CD4-positive, alpha-beta T cell (primary cell): ENCODE data around the gene GSG1L. TPM values are rescaled to one million over a fixed set of nuclear protein-coding genes. Genes with fewer than 3 reads are reported as not detected.

ENCODE experiments used
- ATAC-seq: fragments of 200-7000 bp; cut with Tn5 transposase; one replicate; pipeline ENCODE4 v1.10.0; 2022; ENCODE audit warnings: mild to moderate bottlenecking; ENCODE audit not compliant: poor library complexity
- CTCF ChIA-PET: fragments of 350-600 bp; sonication (Branson Sonifier 250); formaldehyde crosslinking; loops from one replicate; lab custom pipeline; 2021; ENCODE audit warnings: antibody characterized with exemption, inconsistent platforms; lab: Charles Lee
- POLR2A ChIA-PET: fragments of 350-600 bp; sonication (Branson Sonifier 250); formaldehyde crosslinking; loops from one replicate; lab custom pipeline; 2021; ENCODE audit warnings: antibody characterized with exemption, inconsistent platforms; lab: Charles Lee
- DNase-seq, 14 experiments: peaks; one replicate each; pipeline ENCODE4 v3.0.0-alpha.2; 2013 to 2020; ENCODE audit warnings: mixed read lengths in 2 of 14
- H3K27ac ChIP-seq, 2 donors: one replicate each; pipeline versions ENCODE4 v1.5.1 to v1.7.0; 2013; ENCODE audit warnings: low read length in 2 of 2, low read depth in 1 of 2, mild to moderate bottlenecking in 1 of 2
- H3K27me3 ChIP-seq, 2 experiments: 1 replicate in 1 of 2; 2 replicates in 1 of 2; pipeline versions ENCODE4 v1.6.1 to v1.7.0; 2013; ENCODE audit warnings: low read length in 2 of 2, control low read depth in 1 of 2, mild to moderate bottlenecking in 1 of 2, moderate library complexity in 1 of 2; ENCODE audit not compliant: insufficient read depth in 2 of 2, control insufficient read depth in 1 of 2
- H3K36me3 ChIP-seq: one replicate; pipeline ENCODE4 v1.6.1; 2013; ENCODE audit warnings: low read length, control low read depth; ENCODE audit not compliant: insufficient read depth
- H3K4me1 ChIP-seq: one replicate; pipeline ENCODE4 v1.6.1; 2013; ENCODE audit warnings: low read length, control low read depth; ENCODE audit not compliant: insufficient read depth
- H3K4me3 ChIP-seq: one replicate; pipeline ENCODE4 v1.5.1; 2013; ENCODE audit warnings: mild to moderate bottlenecking, low read length, moderate library complexity
- H3K9me3 ChIP-seq, 2 experiments: 1 replicate in 1 of 2; 2 replicates in 1 of 2; pipeline versions ENCODE4 v1.6.1 to v1.7.0; 2013; ENCODE audit warnings: low read length in 2 of 2, mild to moderate bottlenecking in 2 of 2, control low read depth in 1 of 2, moderate library complexity in 1 of 2; ENCODE audit not compliant: control insufficient read depth in 1 of 2, insufficient read depth in 1 of 2
- H3K27ac Mint-ChIP-seq: one replicate; pipeline ENCODE4 v1.8.0; 2020; ENCODE audit warnings: mixed read lengths
- H3K27me3 Mint-ChIP-seq: one replicate; pipeline ENCODE4 v1.8.0; 2021; ENCODE audit warnings: mixed read lengths
- H3K36me3 Mint-ChIP-seq: one replicate; pipeline ENCODE4 v1.8.0; 2021; ENCODE audit warnings: low read depth, mixed read lengths
- H3K4me1 Mint-ChIP-seq: one replicate; pipeline ENCODE4 v1.8.0; 2021; ENCODE audit warnings: low read depth, mixed read lengths
- H3K4me3 Mint-ChIP-seq: one replicate; pipeline ENCODE4 v1.8.0; 2020; ENCODE audit warnings: mild to moderate bottlenecking, mixed read lengths
- H3K9me3 Mint-ChIP-seq: one replicate; pipeline ENCODE4 v1.8.0; 2020; ENCODE audit warnings: mixed read lengths
- intact Hi-C, 2 experiments: fragments of 100-400 bp; cut with DNase I in 1 of 2; cut with micrococcal nuclease in 1 of 2; formaldehyde crosslinking; loops; one replicate each; pipeline versions ENCODE4 v1.15.1 to v1.9.0; 2023 to 2025; cut with DNase I, micrococcal nuclease
- total RNA-seq, 174 experiments: library from RNA in 2 of 174; stranded (reverse) in 2 of 174; gene quantifications; one replicate each; pipeline ENCODE4 v1.2.3 and lab custom pipeline; 2021 to 2026
- TF ChIP-seq, protein P1 (sequence below): fragments of 200-600 bp; IDR thresholded peaks from one replicate; pipeline ENCODE4 v1.8.0; 2022; ENCODE audit warnings: antibody characterized with exemption, mild to moderate bottlenecking

The GSG1L gene
- total RNA-seq, 2 experiments from 2014 or later, result not detected

DNA sequence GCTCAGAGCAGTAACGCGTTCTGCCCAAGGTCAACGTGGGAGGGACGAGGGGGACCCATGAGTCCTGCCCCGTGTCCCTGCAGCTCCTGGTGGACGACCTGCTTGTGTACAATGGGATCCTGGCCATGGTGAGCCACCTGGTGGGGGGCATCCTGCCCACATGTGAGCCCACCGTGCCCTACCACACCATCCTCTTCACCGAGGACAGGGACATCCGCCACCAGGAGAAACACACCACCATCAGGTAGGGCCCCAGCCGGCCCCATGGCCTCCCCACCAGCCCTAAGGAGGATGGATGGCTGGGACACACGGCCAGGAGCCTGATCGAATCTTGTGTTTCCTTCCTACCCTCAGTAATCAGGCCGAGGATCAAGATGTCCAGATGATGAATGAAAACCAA, 286.0 kb downstream of the GSG1L start:
- intact Hi-C loops, result no loop called here
- Mint-ChIP-seq H3K27ac (no peak overlapping the region), H3K36me3 (peaks cover 10% of the 10 kb centered on the region), H3K4me3 (no peak overlapping the region), H3K27me3 (no peaks in the 10 kb centered on the region), H3K9me3 (no peaks in the 10 kb centered on the region), H3K4me1 (no peaks in the 10 kb centered on the region)
- no peaks in the 10 kb centered on the region for H3K27me3 ChIP-seq
- CTCF ChIA-PET, result no interaction called here
- H3K36me3 ChIP-seq, result no peaks in the 10 kb centered on the region
- POLR2A ChIA-PET, result no interaction called here
- TF ChIP-seq, protein P1, sequence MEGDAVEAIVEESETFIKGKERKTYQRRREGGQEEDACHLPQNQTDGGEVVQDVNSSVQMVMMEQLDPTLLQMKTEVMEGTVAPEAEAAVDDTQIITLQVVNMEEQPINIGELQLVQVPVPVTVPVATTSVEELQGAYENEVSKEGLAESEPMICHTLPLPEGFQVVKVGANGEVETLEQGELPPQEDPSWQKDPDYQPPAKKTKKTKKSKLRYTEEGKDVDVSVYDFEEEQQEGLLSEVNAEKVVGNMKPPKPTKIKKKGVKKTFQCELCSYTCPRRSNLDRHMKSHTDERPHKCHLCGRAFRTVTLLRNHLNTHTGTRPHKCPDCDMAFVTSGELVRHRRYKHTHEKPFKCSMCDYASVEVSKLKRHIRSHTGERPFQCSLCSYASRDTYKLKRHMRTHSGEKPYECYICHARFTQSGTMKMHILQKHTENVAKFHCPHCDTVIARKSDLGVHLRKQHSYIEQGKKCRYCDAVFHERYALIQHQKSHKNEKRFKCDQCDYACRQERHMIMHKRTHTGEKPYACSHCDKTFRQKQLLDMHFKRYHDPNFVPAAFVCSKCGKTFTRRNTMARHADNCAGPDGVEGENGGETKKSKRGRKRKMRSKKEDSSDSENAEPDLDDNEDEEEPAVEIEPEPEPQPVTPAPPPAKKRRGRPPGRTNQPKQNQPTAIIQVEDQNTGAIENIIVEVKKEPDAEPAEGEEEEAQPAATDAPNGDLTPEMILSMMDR, result no peak
- DNase-seq (no peak), ATAC-seq (no peak)
- no peak overlapping the region for H3K4me3 ChIP-seq
- H3K9me3 ChIP-seq, result no peaks in the 10 kb centered on the region
- H3K4me1 ChIP-seq, result no peaks in the 10 kb centered on the region
- H3K27ac ChIP-seq, result no peak overlapping the region

DNA sequence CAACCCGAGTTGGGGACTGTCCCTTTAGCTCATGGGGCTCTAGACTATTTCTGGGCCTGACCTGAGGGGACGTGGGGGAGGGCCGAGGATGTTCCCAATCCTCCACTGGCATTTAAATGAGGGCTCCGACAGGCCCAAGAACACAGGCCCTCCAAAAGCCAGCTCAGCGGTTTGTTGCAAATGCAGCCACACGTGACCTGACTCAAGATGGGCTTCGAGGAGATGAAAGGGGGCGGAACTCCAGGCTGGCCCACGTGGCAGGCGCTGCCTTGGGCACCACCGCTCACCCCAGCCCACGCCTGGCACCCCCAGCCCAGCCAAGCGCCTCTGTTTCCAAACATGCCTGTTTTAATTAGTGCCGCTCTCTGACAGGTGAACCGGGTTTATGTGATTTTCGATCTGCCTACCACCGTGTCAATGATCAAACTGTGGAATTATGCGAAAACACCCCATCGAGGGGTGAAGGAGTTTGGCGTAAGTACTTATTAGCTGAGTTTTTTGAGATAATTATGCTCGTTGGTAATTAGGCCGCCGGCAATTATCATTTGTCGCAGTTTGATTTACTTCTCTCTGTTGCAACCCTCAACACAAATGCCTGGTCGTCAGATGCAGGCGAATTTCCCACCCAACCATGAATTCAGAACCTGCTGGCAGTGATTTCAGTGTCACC, 286.8 kb downstream of the GSG1L start:
- H3K36me3 ChIP-seq, result peaks cover under 1% of the 10 kb centered on the region
- H3K4me1 ChIP-seq, result no peaks in the 10 kb centered on the region
- no peaks in the 10 kb centered on the region for H3K9me3 ChIP-seq
- CTCF ChIA-PET, result no interaction called here
- no peaks in the 10 kb centered on the region for H3K27me3 ChIP-seq
- Mint-ChIP-seq H3K27me3 (no peaks in the 10 kb centered on the region), H3K27ac (no peak overlapping the region), H3K36me3 (peaks cover 10% of the 10 kb centered on the region), H3K4me3 (no peak overlapping the region), H3K9me3 (no peaks in the 10 kb centered on the region), H3K4me1 (no peaks in the 10 kb centered on the region)
- intact Hi-C loops, result no loop called here
- TF ChIP-seq, protein P1, result no peak
- POLR2A ChIA-PET, result no interaction called here
- DNase-seq, result no peak
- ATAC-seq, result no peak
- no peak overlapping the region for H3K27ac ChIP-seq
- no peak overlapping the region for H3K4me3 ChIP-seq

DNA sequence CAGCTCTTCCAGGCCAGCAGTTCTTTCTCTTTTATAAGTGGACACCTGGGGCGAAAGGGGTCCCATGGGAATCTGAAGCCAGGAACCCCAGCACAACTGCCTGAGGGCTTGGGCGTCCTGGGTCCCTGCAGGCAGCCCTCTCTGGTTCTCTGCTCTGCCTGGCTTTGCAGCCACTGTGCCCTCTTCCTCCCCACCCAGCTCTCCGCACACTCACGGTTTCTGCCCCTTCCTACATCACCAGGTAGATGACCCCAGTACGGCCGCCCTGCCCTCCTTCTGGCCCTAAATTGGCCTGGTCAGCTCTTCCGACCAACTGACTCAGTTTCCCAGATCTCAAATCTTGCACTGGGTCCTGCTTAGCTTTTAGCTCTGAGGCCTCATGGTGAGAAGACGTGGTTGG, 288.3 kb downstream of the GSG1L start:
- TF ChIP-seq, protein P1, result no peak
- no peak overlapping the region for H3K4me3 ChIP-seq
- H3K9me3 Mint-ChIP-seq, result no peaks in the 10 kb centered on the region
- no peaks in the 10 kb centered on the region for H3K9me3 ChIP-seq
- ChIA-PET CTCF (no interaction called here), POLR2A (no interaction called here)
- no peaks in the 10 kb centered on the region for H3K4me1 ChIP-seq
- H3K27ac ChIP-seq, result no peak overlapping the region
- intact Hi-C loops, result no loop called here
- H3K36me3 Mint-ChIP-seq, result peaks cover 23% of the 10 kb centered on the region
- DNase-seq, result no peak
- peaks cover 6% of the 10 kb centered on the region for H3K36me3 ChIP-seq
- H3K27me3 Mint-ChIP-seq, result no peaks in the 10 kb centered on the region
- no peak overlapping the region for H3K4me3 Mint-ChIP-seq
- no peaks in the 10 kb centered on the region for H3K4me1 Mint-ChIP-seq
- no peak overlapping the region for H3K27ac Mint-ChIP-seq
- ATAC-seq, result no peak
- no peaks in the 10 kb centered on the region for H3K27me3 ChIP-seq
